Choroid plexus epithelial cell (primary cell): Measurements from ENCODE around the gene ARFGEF3.
A peak's percentile ranks its signal among the peaks of the same experiment; 100 is the strongest.

ENCODE experiments used
- DNase-seq: peaks from one replicate; pipeline ENCODE4 v3.0.0-alpha.2; 2010; ENCODE audit warnings: low read depth
- H3K4me3 ChIP-seq: 2 replicates; pipeline ENCODE4 v1.5.1; 2011; ENCODE audit warnings: low read depth, mild to moderate bottlenecking, control low read depth, low read length, moderate library complexity
- CTCF ChIP-seq: conservative IDR thresholded peaks from 2 replicates; pipeline ENCODE4 v1.5.1; 2011; ENCODE audit warnings: low read depth, mild to moderate bottlenecking, control low read depth, inconsistent platforms, low read length, moderate library complexity

Gene ARFGEF3

DNA sequence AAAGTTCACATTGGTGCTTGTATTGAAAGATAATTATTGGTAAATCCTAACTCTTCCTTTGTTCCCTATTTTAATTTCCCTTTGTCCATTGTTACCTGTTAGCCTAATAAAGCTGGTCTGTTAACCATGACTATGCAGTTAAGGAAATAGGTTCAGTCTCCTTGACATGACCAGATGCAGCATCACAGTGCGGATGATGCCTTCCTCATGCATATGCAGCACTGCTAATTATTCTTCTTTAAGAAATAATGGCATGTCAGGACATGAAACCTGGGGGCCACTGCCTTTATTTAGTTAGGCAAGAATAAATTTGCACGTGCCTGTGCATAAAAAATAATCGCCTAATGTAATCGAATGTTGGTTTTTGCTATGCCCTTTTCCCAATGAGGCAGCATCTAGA lies 40.1 kb downstream of the ARFGEF3 start:
- TF ChIP-seq CTCF = no peak
- no peak overlapping the region for H3K4me3 ChIP-seq
- DNase-seq = no peak

DNA sequence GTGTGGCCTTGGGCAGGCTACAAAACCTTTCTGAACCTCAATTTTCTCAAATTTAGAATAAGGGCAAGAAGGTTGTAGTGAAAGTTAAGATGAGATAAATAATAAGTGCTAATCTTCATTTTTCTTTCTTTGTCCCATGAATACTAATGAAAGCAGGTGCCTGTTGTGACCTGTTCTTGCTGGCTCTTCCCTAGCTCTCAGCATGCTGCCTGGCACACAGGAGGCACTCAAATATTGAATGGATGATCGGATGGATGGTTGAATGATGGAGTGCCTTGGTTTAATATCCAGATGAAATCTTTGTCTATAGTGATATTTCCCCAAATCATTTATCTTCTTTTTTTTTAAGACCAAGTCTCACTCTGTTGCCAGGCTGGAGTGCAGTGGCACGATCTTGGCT lies 41.6 kb downstream of the ARFGEF3 start:
- no peak for DNase-seq
- no peak for TF ChIP-seq CTCF
- no peak overlapping the region for H3K4me3 ChIP-seq

DNA sequence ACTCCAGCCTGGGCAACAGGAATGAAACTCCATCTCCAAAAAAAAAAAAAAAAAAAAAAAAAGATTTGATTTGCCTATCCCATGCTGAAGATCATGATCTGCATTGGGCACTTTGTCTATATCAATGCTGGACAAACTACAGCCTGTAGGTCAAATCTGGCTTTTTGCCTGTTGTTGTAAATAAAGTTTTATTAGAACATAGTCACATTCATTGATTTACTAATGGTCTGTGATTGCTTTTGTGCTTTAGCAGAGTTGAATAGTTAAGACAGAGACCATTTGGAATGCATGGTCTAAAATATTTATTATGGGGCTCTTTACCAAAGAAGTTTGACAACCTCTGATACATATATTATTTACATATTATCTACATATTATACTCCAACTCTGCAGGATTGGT lies 42.6 kb downstream of the ARFGEF3 start:
- H3K4me3 ChIP-seq = no peak overlapping the region
- TF ChIP-seq CTCF = no peak
- no peak for DNase-seq

DNA sequence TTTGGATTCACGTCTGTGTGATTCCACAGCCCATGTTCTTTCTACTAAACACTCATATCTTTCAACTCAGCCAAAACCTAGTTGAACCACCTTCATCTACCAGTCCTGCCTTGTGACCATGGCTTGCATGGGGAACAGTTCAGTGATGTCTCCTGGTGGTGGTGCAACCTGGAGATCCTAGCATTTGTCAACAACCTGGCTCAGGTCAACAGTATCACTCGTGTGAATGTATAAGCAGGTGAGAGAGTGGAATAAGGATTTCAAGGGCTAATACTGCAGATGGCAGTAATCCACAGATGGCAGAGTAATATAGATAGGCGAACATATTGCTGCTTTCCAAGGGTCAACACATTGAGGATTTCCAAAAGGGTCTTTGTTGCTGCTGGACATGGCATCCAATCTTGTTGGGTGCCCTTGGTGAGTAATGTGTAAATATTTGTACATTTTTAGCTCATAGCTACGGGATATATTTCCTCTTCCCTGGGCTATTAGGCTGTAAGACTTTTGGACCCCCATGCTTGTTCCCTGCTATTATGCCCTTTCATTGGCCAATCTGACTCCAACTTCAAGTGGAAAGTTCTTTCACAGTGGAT lies 43.1 kb downstream of the ARFGEF3 start:
- no peak for DNase-seq
- no peak overlapping the region for H3K4me3 ChIP-seq
- TF ChIP-seq CTCF = no peak

- TF ChIP-seq CTCF = no peak
- DNase-seq = no peak
- H3K4me3 ChIP-seq = no peak overlapping the region
Observed at GRCh38 chr6:138205437-138206094, 43.8 kb downstream of the ARFGEF3 start.

DNA sequence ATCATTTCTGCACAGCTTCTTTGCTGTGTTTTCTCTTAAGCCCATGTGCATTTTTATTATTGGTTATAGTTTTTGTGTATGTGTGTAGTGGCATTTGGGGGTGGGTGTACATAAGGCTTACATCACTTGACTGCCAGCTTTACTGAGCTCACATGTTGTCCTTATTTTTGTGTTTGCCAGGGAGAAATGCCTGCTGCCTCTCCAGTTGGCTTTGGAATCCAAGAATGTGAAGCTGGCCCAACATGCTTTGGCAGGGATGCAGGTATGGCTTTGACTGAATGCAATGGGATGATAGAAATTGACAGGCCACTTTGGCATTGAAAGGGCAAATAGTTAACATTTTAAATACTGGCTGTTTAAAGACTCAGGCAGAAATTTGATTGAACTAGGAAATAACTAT lies 45.1 kb downstream of the ARFGEF3 start:
- TF ChIP-seq CTCF = no peak
- DNase-seq = no peak
- H3K4me3 ChIP-seq = no peak overlapping the region

- DNase-seq = peak; percentile 18
- H3K4me3 ChIP-seq = no peak overlapping the region
- peak; percentile 33 for TF ChIP-seq CTCF
Observed at GRCh38 chr6:138211048-138211581, 49.4 kb downstream of the ARFGEF3 start.
